Measurements from ENCODE around the gene CRIM1. TPM values are rescaled to one million over a fixed set of nuclear protein-coding genes. Genes with fewer than 3 reads are reported as not detected.
A peak's percentile ranks its signal among the peaks of the same experiment; 100 is the strongest.

The CRIM1 gene
- polyA plus RNA-seq, 6 donors from 2014 or later: 1.1 to 5.3 (median 2.7) TPM

- ATAC-seq (ENCODE audit: low read depth in 2 of 2) (no peak), DNase-seq (no peak)
- H3K27ac Mint-ChIP-seq: peak overlapping the region in 2 of 6 donors; percentile 2 to 54
- peaks cover 0 to 13% of the 10 kb centered on the region in 2 donors for H3K36me3 Mint-ChIP-seq
- no peaks in the 10 kb centered on the region for H3K27me3 Mint-ChIP-seq
- H3K9me3 Mint-ChIP-seq: peaks cover 0 to 4% (median 0%) of the 10 kb centered on the region in 7 donors
- H3K4me3 Mint-ChIP-seq: no peak overlapping the region
- H3K4me1 Mint-ChIP-seq: peaks cover 20 to 27% (median 24%) of the 10 kb centered on the region in 3 donors
Observed at GRCh38 chr2:36439084-36439483, 83.5 kb downstream of the CRIM1 start.

GRCh38 chr2:36441065-36441625 is 85.6 kb downstream of the CRIM1 start:
- peaks cover 20 to 27% (median 24%) of the 10 kb centered on the region in 3 donors for H3K4me1 Mint-ChIP-seq
- H3K27ac Mint-ChIP-seq: peak overlapping the region in 4 of 6 donors; percentile 17 to 90 (median 56)
- ATAC-seq (ENCODE audit: low read depth in 2 of 2) (no peak), DNase-seq (no peak)
- H3K4me3 Mint-ChIP-seq: peak overlapping the region in 7 of 8 donors; percentile 48 to 85 (median 69)
- peaks cover 12 to 17% of the 10 kb centered on the region in 2 donors for H3K36me3 Mint-ChIP-seq
- H3K27me3 Mint-ChIP-seq: no peaks in the 10 kb centered on the region
- peaks cover 0 to 4% (median 0%) of the 10 kb centered on the region in 7 donors for H3K9me3 Mint-ChIP-seq

GRCh38 chr2:36441816-36442215 is 86.2 kb downstream of the CRIM1 start:
- H3K27ac Mint-ChIP-seq: peak overlapping the region in 3 of 6 donors; percentile 47 to 90 (median 65)
- H3K27me3 Mint-ChIP-seq: no peaks in the 10 kb centered on the region
- H3K36me3 Mint-ChIP-seq: peaks cover 12 to 24% of the 10 kb centered on the region in 2 donors
- H3K9me3 Mint-ChIP-seq: peaks cover 0 to 4% (median 0%) of the 10 kb centered on the region in 7 donors
- no peak for DNase-seq
- peak overlapping the region; percentile 1 to 85 (median 69) for H3K4me3 Mint-ChIP-seq
- peak; percentile 42 to 58 for ATAC-seq (ENCODE audit: low read depth in 2 of 2)
- H3K4me1 Mint-ChIP-seq: peaks cover 20 to 27% (median 24%) of the 10 kb centered on the region in 3 donors

GRCh38 chr2:36444216-36444936 is 88.8 kb downstream of the CRIM1 start:
- no peak for DNase-seq
- H3K27ac Mint-ChIP-seq: peak overlapping the region in 1 of 6 donors; percentile 23

DNA sequence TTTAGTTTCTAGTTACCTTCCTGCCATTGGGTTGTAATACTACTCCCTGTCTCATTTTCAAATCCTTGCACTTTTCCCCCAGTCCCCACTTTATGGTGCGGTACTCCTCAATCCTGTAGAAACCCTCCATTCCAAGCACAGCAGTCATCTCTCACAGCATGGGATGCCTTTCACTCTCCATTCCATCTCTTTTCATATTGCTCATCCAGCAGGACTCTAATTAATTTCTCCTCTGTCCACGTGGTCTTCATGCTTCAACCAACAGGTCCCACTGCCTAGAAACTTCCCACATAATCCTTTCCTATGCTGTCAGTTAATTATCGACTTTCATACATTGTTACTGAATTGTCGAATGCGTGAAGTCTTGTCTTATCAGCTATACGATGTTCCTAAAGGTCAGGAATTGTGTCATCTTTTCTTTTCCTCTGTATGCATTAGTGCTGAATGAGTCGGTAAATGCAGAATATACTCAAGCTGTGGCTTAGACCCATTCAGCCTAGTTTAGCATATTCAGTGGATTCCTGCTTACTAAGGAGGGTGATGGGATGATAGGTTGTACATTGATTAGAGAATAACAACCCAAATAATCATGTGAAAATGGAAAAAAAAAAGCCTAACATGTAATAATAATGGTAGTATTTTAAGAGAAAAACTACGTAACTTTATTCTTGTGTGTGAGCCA is 89.7 kb downstream of the CRIM1 start:
- DNase-seq: no peak
- Mint-ChIP-seq H3K9me3 (no peaks in the 10 kb centered on the region), H3K36me3 (peaks cover 12 to 34% of the 10 kb centered on the region in 2 donors), H3K4me1 (peaks cover 11 to 18% (median 14%) of the 10 kb centered on the region in 3 donors), H3K4me3 (no peak overlapping the region), H3K27ac (no peak overlapping the region), H3K27me3 (no peaks in the 10 kb centered on the region)
- ATAC-seq (ENCODE audit: low read depth in 2 of 2): no peak

More at GRCh38 chr2:36444216-36444936, 88.8 kb downstream of the CRIM1 start:
- ATAC-seq (ENCODE audit: low read depth in 2 of 2): no peak
- H3K36me3 Mint-ChIP-seq: peaks cover 12 to 34% of the 10 kb centered on the region in 2 donors
- peaks cover 0 to 2% (median 0%) of the 10 kb centered on the region in 7 donors for H3K9me3 Mint-ChIP-seq
- peaks cover 15 to 21% (median 19%) of the 10 kb centered on the region in 3 donors for H3K4me1 Mint-ChIP-seq
- H3K27me3 Mint-ChIP-seq: no peaks in the 10 kb centered on the region
- H3K4me3 Mint-ChIP-seq: no peak overlapping the region

DNA sequence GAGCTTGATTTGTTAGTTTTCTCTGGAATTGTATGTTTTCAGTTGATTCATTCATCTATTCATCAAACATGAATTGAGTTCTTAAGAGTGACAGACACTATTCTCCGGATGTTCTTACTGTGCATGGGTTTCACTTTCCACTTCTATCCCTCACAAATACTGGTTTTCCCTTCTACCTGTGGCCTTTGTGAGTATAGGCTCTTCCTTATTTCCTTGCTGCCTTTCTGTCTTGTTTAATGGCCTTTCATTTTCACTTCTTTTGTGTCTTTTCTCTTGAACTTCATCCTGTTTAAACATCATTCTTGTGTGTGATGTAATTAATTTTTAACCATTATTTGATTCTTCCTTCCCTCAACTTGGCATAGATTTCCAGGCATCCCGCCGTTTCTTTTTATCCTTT is 90.7 kb downstream of the CRIM1 start:
- H3K4me1 Mint-ChIP-seq: peaks cover 11 to 13% (median 12%) of the 10 kb centered on the region in 3 donors
- no peak for DNase-seq
- ATAC-seq (ENCODE audit: low read depth in 2 of 2): no peak
- no peaks in the 10 kb centered on the region for H3K27me3 Mint-ChIP-seq
- no peaks in the 10 kb centered on the region for H3K9me3 Mint-ChIP-seq
- H3K4me3 Mint-ChIP-seq: no peak overlapping the region
- H3K36me3 Mint-ChIP-seq: peaks cover 12 to 34% of the 10 kb centered on the region in 2 donors
- no peak overlapping the region for H3K27ac Mint-ChIP-seq

DNA sequence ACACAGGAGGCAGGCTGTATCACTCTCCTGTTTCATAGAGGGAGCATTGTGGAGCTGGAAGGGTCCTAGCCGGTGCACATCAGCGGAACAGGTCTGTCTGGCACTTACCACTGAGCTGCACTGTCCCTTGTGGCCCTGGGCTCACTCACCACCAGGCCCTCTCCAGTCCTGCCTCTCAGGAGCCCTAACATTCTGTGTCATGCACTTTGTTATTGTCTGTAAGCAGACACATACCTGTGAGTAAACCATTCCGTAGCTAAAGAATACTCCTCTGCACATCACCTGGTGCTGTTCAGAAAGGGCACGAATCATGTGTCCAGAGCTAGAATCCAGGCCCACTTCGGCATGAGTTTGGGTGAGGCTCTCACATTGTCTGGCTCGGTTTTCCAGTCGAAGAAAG is 93.6 kb downstream of the CRIM1 start:
- Mint-ChIP-seq H3K27me3 (no peaks in the 10 kb centered on the region), H3K4me3 (no peak overlapping the region), H3K4me1 (no peaks in the 10 kb centered on the region), H3K9me3 (no peaks in the 10 kb centered on the region), H3K27ac (no peak overlapping the region), H3K36me3 (peaks cover 12 to 26% of the 10 kb centered on the region in 2 donors)
- ATAC-seq (ENCODE audit: low read depth in 2 of 2): no peak
- DNase-seq: no peak

GRCh38 chr2:36449943-36450392 is 94.4 kb downstream of the CRIM1 start:
- no peak for ATAC-seq (ENCODE audit: low read depth in 2 of 2)
- peaks cover 6 to 24% of the 10 kb centered on the region in 2 donors for H3K36me3 Mint-ChIP-seq
- no peaks in the 10 kb centered on the region for H3K4me1 Mint-ChIP-seq
- no peak overlapping the region for H3K27ac Mint-ChIP-seq
- no peaks in the 10 kb centered on the region for H3K27me3 Mint-ChIP-seq
- DNase-seq: no peak
- H3K4me3 Mint-ChIP-seq: no peak overlapping the region
- H3K9me3 Mint-ChIP-seq: no peaks in the 10 kb centered on the region

DNA sequence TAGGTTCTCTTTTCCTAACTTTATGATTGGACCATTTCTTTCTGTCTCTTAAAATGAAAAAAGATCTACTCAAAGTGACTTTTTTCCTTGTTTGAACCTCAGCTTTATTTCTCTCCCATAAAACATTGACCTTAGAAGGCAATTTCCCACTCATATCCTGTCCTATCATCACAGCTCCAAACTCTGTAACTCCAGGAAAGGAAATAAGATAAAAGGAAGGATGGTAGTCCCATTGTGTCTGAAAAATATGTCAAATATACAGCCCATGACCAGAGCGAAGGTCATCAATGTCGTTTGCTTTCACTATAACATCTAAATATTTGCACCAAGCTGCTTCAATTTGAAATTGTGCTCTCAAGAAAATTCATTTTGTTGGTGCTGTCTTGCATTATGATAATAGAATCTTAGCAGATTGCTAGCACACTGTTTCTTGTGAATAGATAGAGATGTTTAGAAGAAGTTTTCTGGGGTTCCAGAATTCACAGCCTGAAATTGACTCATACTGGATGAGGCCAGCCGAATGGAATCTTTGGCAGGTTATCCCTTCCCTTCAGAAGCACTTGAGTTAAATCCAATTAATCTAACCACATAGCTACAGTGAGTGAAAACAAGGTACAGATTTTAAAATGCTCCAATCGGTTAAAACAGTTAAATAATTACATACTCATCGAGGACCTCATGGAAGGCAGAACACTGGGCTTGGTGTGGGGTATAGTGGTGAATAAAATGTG is 95.1 kb downstream of the CRIM1 start:
- H3K27me3 Mint-ChIP-seq: no peaks in the 10 kb centered on the region
- peaks cover 0 to 24% of the 10 kb centered on the region in 2 donors for H3K36me3 Mint-ChIP-seq
- no peak for ATAC-seq (ENCODE audit: low read depth in 2 of 2)
- DNase-seq: no peak
- H3K4me3 Mint-ChIP-seq: no peak overlapping the region
- no peaks in the 10 kb centered on the region for H3K9me3 Mint-ChIP-seq
- no peak overlapping the region for H3K27ac Mint-ChIP-seq
- H3K4me1 Mint-ChIP-seq: no peaks in the 10 kb centered on the region

- no peaks in the 10 kb centered on the region for H3K27me3 Mint-ChIP-seq
- H3K4me1 Mint-ChIP-seq: no peaks in the 10 kb centered on the region
- no peak overlapping the region for H3K4me3 Mint-ChIP-seq
- DNase-seq (no peak), ATAC-seq (ENCODE audit: low read depth in 2 of 2) (no peak)
- H3K9me3 Mint-ChIP-seq: no peaks in the 10 kb centered on the region
- H3K36me3 Mint-ChIP-seq: peaks cover 0 to 19% of the 10 kb centered on the region in 2 donors
- H3K27ac Mint-ChIP-seq: no peak overlapping the region
Observed at GRCh38 chr2:36451512-36451911, 95.9 kb downstream of the CRIM1 start.

- no peak for DNase-seq
- no peaks in the 10 kb centered on the region for H3K4me1 Mint-ChIP-seq
- H3K36me3 Mint-ChIP-seq: peaks cover 0 to 14% of the 10 kb centered on the region in 2 donors
- no peaks in the 10 kb centered on the region for H3K9me3 Mint-ChIP-seq
- no peaks in the 10 kb centered on the region for H3K27me3 Mint-ChIP-seq
- no peak overlapping the region for H3K27ac Mint-ChIP-seq
- no peak overlapping the region for H3K4me3 Mint-ChIP-seq
- ATAC-seq (ENCODE audit: low read depth in 2 of 2): no peak
Observed at GRCh38 chr2:36452260-36452659, 96.7 kb downstream of the CRIM1 start.

DNA sequence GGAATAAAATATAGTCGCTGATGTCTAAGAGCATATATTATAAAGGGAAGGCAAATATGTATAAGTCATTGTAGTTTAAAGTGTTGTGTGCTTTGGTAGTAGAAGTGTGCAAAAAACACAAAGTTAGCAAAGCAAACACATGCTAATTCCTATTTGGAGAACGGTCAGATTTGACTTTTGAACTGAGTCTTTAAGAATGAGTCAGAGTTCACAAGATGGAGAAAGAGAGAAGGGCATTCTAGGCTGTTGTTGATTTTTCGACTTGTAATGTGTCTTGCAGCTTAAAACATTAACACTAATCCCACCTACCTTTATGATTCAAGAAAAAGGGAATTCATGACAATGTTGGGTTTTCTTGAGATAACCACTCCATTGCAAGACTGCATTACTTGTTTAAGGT is 98.1 kb downstream of the CRIM1 start:
- no peaks in the 10 kb centered on the region for H3K27me3 Mint-ChIP-seq
- no peaks in the 10 kb centered on the region for H3K9me3 Mint-ChIP-seq
- H3K27ac Mint-ChIP-seq: no peak overlapping the region
- no peak overlapping the region for H3K4me3 Mint-ChIP-seq
- DNase-seq (no peak), ATAC-seq (ENCODE audit: low read depth in 2 of 2) (no peak)
- peaks cover 0 to 6% of the 10 kb centered on the region in 2 donors for H3K36me3 Mint-ChIP-seq
- no peaks in the 10 kb centered on the region for H3K4me1 Mint-ChIP-seq

DNA sequence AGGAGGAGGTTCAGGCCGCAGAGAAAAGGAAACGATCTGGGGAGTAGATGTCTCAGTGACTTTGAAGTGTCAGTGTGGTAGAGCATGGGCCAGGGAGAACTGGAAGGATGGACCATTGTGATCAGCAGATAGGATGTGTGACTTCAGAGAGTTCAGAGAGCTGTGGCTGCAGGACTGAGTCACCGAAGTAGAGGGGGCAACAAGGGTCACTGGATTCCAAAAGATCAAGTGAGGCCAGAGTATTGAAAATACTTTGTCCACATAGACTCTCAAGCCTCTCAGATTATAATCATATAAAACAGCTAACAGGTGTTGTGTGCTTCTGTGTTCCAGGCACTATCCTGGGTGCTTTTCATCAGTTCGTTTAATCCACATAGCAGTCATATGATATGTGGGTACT is 99.4 kb downstream of the CRIM1 start:
- Mint-ChIP-seq H3K36me3 (peaks cover 0 to 6% of the 10 kb centered on the region in 2 donors), H3K4me1 (no peaks in the 10 kb centered on the region), H3K27me3 (no peaks in the 10 kb centered on the region), H3K9me3 (no peaks in the 10 kb centered on the region), H3K4me3 (no peak overlapping the region), H3K27ac (no peak overlapping the region)
- DNase-seq (no peak), ATAC-seq (ENCODE audit: low read depth in 2 of 2) (no peak)

Data from naive B cell (primary cell).